GM12878 (cell line): ENCODE measurements around the gene ELL2. TPM values are rescaled to one million over a fixed set of nuclear protein-coding genes. Genes with fewer than 3 reads are reported as not detected.

Source experiments
- ATAC-seq: fragments of 200-7000 bp; cut with Tn5 transposase; 3 replicates; pipeline ENCODE4 v1.9.1; 2020; ENCODE audit warnings: mild to moderate bottlenecking, moderate library complexity
- BruUV-seq: library from RNA; stranded (reverse); fragments of 400-500 nt; replicated peaks from 2 replicates; lab custom pipeline; 2021; lab: Mats Ljungman, UMichigan
- CTCF ChIA-PET: fragments of 300-600 bp; sonication (Branson Sonifier 250); formaldehyde crosslinking; extraction: SDS; loops from one replicate; lab custom pipeline; 2021; ENCODE audit warnings: inconsistent platforms; lab: Yijun Ruan, JAX
- POLR2A ChIA-PET: fragments of 350-600 bp; formaldehyde crosslinking; extraction: SDS; loops from one replicate; lab custom pipeline; 2021; ENCODE audit warnings: inconsistent platforms; lab: Charles Lee
- RAD21 ChIA-PET: fragments of 300-600 bp; sonication (Branson Sonifier 250); formaldehyde crosslinking; loops from one replicate; lab custom pipeline; 2023; ENCODE audit warnings: antibody characterized with exemption; ENCODE audit not compliant: unreplicated experiment; lab: Charles Lee
- SMC1A ChIA-PET: fragments of 300-600 bp; sonication (Branson Sonifier 250); formaldehyde crosslinking; loops from one replicate; lab custom pipeline; 2023; ENCODE audit not compliant: unreplicated experiment, uncharacterized antibody; lab: Charles Lee
- DNase-seq: peaks from one replicate; pipeline ENCODE4 v3.0.0-alpha.2; 2011; ENCODE audit warnings: low read depth, low spot score
- FAIRE-seq: peaks from 3 replicates; lab custom pipeline; 2011; peaks lifted over from hg19 to GRCh38; lab: Jason Lieb, UNC
- H2AFZ ChIP-seq: 2 replicates; pipeline ENCODE4 v1.6.0; 2011; ENCODE audit warnings: low read depth, low read length, control low read depth; ENCODE audit not compliant: control insufficient read depth
- H3K27ac ChIP-seq: 2 replicates; pipeline ENCODE4 v1.5.1; 2011; ENCODE audit warnings: control low read depth; ENCODE audit not compliant: control insufficient read depth, insufficient read depth
- H3K27me3 ChIP-seq, 2 experiments: replicated peaks in 1 of 2; 2 replicates each; pipeline versions ENCODE4 v1.6.0 to v1.6.1; 2011; ENCODE audit warnings: low read length in 1 of 2; ENCODE audit not compliant: control insufficient read depth in 2 of 2, insufficient read depth in 2 of 2
- H3K36me3 ChIP-seq, 2 experiments: 2 replicates each; pipeline ENCODE4 v1.5.1; 2011; ENCODE audit warnings: low read length in 1 of 2; ENCODE audit not compliant: control insufficient read depth in 2 of 2, insufficient read depth in 2 of 2
- H3K4me1 ChIP-seq: 2 replicates; pipeline ENCODE4 v1.6.1; 2011; ENCODE audit warnings: mild to moderate bottlenecking, low read length, moderate library complexity, mixed read lengths; ENCODE audit not compliant: control insufficient read depth, insufficient read depth
- H3K4me2 ChIP-seq: 2 replicates; pipeline ENCODE4 v1.6.0; 2011; ENCODE audit warnings: control low read depth; ENCODE audit not compliant: control insufficient read depth, insufficient read depth
- H3K4me3 ChIP-seq: fragments of 200-600 bp; sonication (generic); 2 replicates; pipeline ENCODE4 v1.5.1; 2016
- H3K79me2 ChIP-seq: 2 replicates; pipeline ENCODE4 v1.6.0; 2011; ENCODE audit warnings: low read length; ENCODE audit not compliant: control insufficient read depth, insufficient read depth
- H3K9ac ChIP-seq: 2 replicates; pipeline ENCODE4 v1.8.0; 2011; ENCODE audit warnings: low read length, control low read depth, mixed read lengths; ENCODE audit not compliant: control insufficient read depth, insufficient read depth
- H3K9me3 ChIP-seq: replicated peaks from 3 replicates; pipeline ENCODE4 v1.5.1; 2011; ENCODE audit warnings: mild to moderate bottlenecking, low read length; ENCODE audit not compliant: control insufficient read depth, insufficient read depth
- H4K20me1 ChIP-seq: 2 replicates; pipeline ENCODE4 v1.6.0; 2011; ENCODE audit not compliant: control insufficient read depth, insufficient read depth
- ATF2 ChIP-seq: IDR thresholded peaks from 2 replicates; pipeline ENCODE4 v1.6.1; 2012; ENCODE audit warnings: low read length, inconsistent platforms
- BCL11A ChIP-seq: IDR thresholded peaks from 2 replicates; pipeline ENCODE4 v1.6.1; 2011; ENCODE audit warnings: low read depth, low read length
- CEBPZ ChIP-seq: fragments of 150-350 bp; IDR thresholded peaks from 2 replicates; pipeline ENCODE4 v1.6.1; 2016; ENCODE audit warnings: low read depth, low read length
- ELK1 ChIP-seq: IDR thresholded peaks from 2 replicates; pipeline ENCODE4 v1.6.1; 2012; ENCODE audit warnings: low read depth, low read length, improper control_type of control experiment
- EP300 ChIP-seq, 2 experiments: fragments of 150-350 bp in 1 of 2; IDR thresholded peaks; 2 replicates each; pipeline ENCODE4 v1.6.1; 2011 to 2012; ENCODE audit warnings: low read depth in 2 of 2, low read length in 2 of 2, borderline replicate concordance in 1 of 2, improper control_type of control experiment in 1 of 2, inconsistent platforms in 1 of 2; ENCODE audit not compliant: control insufficient read depth in 1 of 2
- JUNB ChIP-seq: IDR thresholded peaks from 2 replicates; pipeline ENCODE4 v1.6.1; 2016; ENCODE audit warnings: antibody characterized with exemption, mild to moderate bottlenecking
- NRF1 ChIP-seq: conservative IDR thresholded peaks from 2 replicates; pipeline ENCODE4 v1.6.1; 2011; ENCODE audit warnings: mild to moderate bottlenecking, low read depth, low read length, improper control_type of control experiment
- POLR2A ChIP-seq: IDR thresholded peaks from 2 replicates; pipeline ENCODE4 v1.6.1; 2011; ENCODE audit warnings: low read depth, mild to moderate bottlenecking, low read length
- RAD51 ChIP-seq: fragments of 450-650 bp; IDR thresholded peaks from 2 replicates; pipeline ENCODE4 v1.6.1; 2016; ENCODE audit warnings: moderate library complexity, mild to moderate bottlenecking, inconsistent platforms
- RCOR1 ChIP-seq: conservative IDR thresholded peaks from 2 replicates; pipeline ENCODE4 v1.6.1; 2012; ENCODE audit warnings: low read depth, low read length, improper control_type of control experiment
- SIN3A ChIP-seq: IDR thresholded peaks from 2 replicates; pipeline ENCODE4 v1.6.1; 2012; ENCODE audit warnings: low read depth, low read length, improper control_type of control experiment
- TAF1 ChIP-seq: IDR thresholded peaks from 2 replicates; pipeline ENCODE4 v1.6.1; 2011; ENCODE audit warnings: mild to moderate bottlenecking, low read depth, low read length, borderline replicate concordance
- USF1 ChIP-seq: IDR thresholded peaks from 2 replicates; pipeline ENCODE4 v1.6.1; 2011; ENCODE audit warnings: borderline replicate concordance, low read depth, mild to moderate bottlenecking, moderate library complexity, mixed read lengths, low read length; ENCODE audit not compliant: insufficient read depth; ENCODE audit errors: extremely low read length
- whole genome bisulfite sequencing: methylation state at CpG from one replicate; pipeline ENCODE4 v1.1.6; 2016; ENCODE audit warnings: low lambda C conversion rate; ENCODE audit not compliant: insufficient replicate concordance, insufficient coverage; ENCODE audit errors: missing lambda C conversion rate; 5-methylcytosine and 5-hydroxymethylcytosine counted together
- in situ Hi-C: fragments of 300-500 bp; cut with MboI; formaldehyde crosslinking; loops from 9 replicates; pipeline ENCODE4 v1.14.3; 2018; ENCODE audit warnings: mixed read lengths
- intact Hi-C: fragments of 100-400 bp; cut with micrococcal nuclease; formaldehyde crosslinking; loops from one replicate; pipeline ENCODE4 v1.14.2; 2022; ENCODE audit not compliant: unreplicated experiment
- polyA plus RNA-seq, 11 experiments: library from polyadenylated mRNA; depleted of rRNA in 4 of 11; unstranded in 6 of 11; stranded (reverse) in 5 of 11; fragments of >200 nt; fragmentation: Nextera tagmentation in 4 of 11; fragmentation: Illumina TruSeq in 1 of 11; extraction: Ambion mirVana in 4 of 11; extraction: Trizol in 1 of 11; gene quantifications; 1 replicate in 1 of 11; 2 replicates in 10 of 11; pipeline versions ENCODE4 v1.2.1 to v1.2.3, GENCODE V29; 2011 to 2016; ENCODE audit warnings: inconsistent platforms in 2 of 11, missing spikeins in 2 of 11, low read depth in 1 of 11
- total RNA-seq, 4 experiments: library from RNA; depleted of rRNA in 3 of 4; stranded (reverse); fragments of >200 nt in 3 of 4; fragmentation: Illumina TruSeq in 1 of 4; extraction: Trizol in 1 of 4; gene quantifications; 2 replicates each; pipeline versions ENCODE4 v1.2.1 to v1.2.3, GENCODE V29; 2013 to 2021

ELL2 gene
- total and polyA plus RNA-seq, 10 of the 15 experiments (the other 5 are each of a cell fraction or from before 2014, with no cell fraction given): 24.2 to 91.4 (median 57.4) TPM

- no peaks in the 10 kb centered on the region for H3K27me3 ChIP-seq
- ChIA-PET POLR2A (interaction anchor here (0.5 to 3.2 kb wide), 11 partner anchors 13 to 113 kb away, joined by 3 to 18 read pairs (median 5); no protein-coding TSS in a partner anchor), RAD21 (interaction anchor here (0.7 to 5.3 kb wide), 19 partner anchors 8 to 419 kb away, joined by 3 to 42 read pairs (median 10); partner anchors contain the start of gene ELL2), CTCF (interaction anchor here (0.7 to 4.8 kb wide), 11 partner anchors 9 to 411 kb away, joined by 3 to 54 read pairs (median 5); no protein-coding TSS in a partner anchor), SMC1A (interaction anchor here (1.1 to 5.4 kb wide), 21 partner anchors 10 to 411 kb away, joined by 3 to 62 read pairs (median 12); no protein-coding TSS in a partner anchor)
- no TSS peak for BruUV-seq
- DNase-seq: no peak
- in situ Hi-C loops (no loop called here), intact Hi-C loops (loop anchor here (2.0 to 10.0 kb wide), 3 partner anchors 55 to 509 kb away; partner anchors contain the start of gene PCSK1)
- 26% methylated on average over 2 of the region's 2 CpGs for WGBS
- H3K4me1 ChIP-seq: peaks cover 61% of the 10 kb centered on the region
- peak overlapping the region; percentile 87 for H3K27ac ChIP-seq
- peak overlapping the region; percentile 97 for H3K4me2 ChIP-seq
- H2AFZ ChIP-seq: no peak overlapping the region
- no peak overlapping the region for H3K4me3 ChIP-seq
- no peaks in the 10 kb centered on the region; the same call in 1 of the 3 replicates for H3K9me3 ChIP-seq
- H3K36me3 ChIP-seq: peaks cover 0 to 4% of the 10 kb centered on the region in 2 experiments; a peak in 1 of 4 replicates
- peaks cover 62% of the 10 kb centered on the region for H3K79me2 ChIP-seq
- no peak overlapping the region for H3K9ac ChIP-seq
- no peak for FAIRE-seq
- no peak for ATAC-seq
- H4K20me1 ChIP-seq: no peaks in the 10 kb centered on the region
- no peak for TF ChIP-seq TAF1
- no peak for TF ChIP-seq JUNB
- no peak for TF ChIP-seq ELK1
- no peak for TF ChIP-seq RCOR1
- TF ChIP-seq BCL11A: no peak
- TF ChIP-seq NRF1: no peak
- TF ChIP-seq POLR2A: no peak
- no peak for TF ChIP-seq RAD51
- TF ChIP-seq ATF2: no peak
- no peak for TF ChIP-seq CEBPZ
- TF ChIP-seq USF1: no peak
- TF ChIP-seq SIN3A: no peak
- TF ChIP-seq EP300 (IDR thresholded peaks at IDR 0.05; ENCODE audit: borderline replicate concordance in 1 of 2, control insufficient read depth in 1 of 2, low read depth in 2 of 2, low read length in 2 of 2): no peak
Measured at GRCh38 chr5:95925378-95925744, 36.3 kb downstream of the ELL2 start.
